ENCODE results near the gene KRTAP9-1. TPM values are rescaled to one million over a fixed set of nuclear protein-coding genes. Genes with fewer than 3 reads are reported as not detected.

KRTAP9-1 gene
- total RNA-seq, 4 donors from 2014 or later: 0.91 TPM; not detected in 3

- intact Hi-C loops (cut with DNase I; ENCODE audit: low total_unique reads): no loop called here
- TF ChIP-seq CTCF (IDR thresholded peaks at IDR 0.05) (no peak), POLR2A (IDR thresholded peaks at IDR 0.05) (no peak)
- WGBS, 2 donors: 76 to 80% methylated on average over 7 of the region's 7 CpGs
- DNase-seq (ENCODE audit: low spot score in 2 of 2): no peak
- H3K4me3 ChIP-seq (ENCODE audit: low read depth, poor library complexity, severe bottlenecking): no peak overlapping the region
These were observed 25.9 kb upstream of the KRTAP9-1 start for GRCh38 chr17:41163828-41164227.

- intact Hi-C loops (cut with DNase I; ENCODE audit: low total_unique reads): no loop called here
- DNase-seq (ENCODE audit: low spot score in 2 of 2): no peak
- 82 to 89% methylated on average over 7 of the region's 7 CpGs for WGBS, 2 donors
- TF ChIP-seq CTCF (IDR thresholded peaks at IDR 0.05): no peak
- no peak for TF ChIP-seq POLR2A (IDR thresholded peaks at IDR 0.05)
- no peak overlapping the region for H3K4me3 ChIP-seq (ENCODE audit: low read depth, poor library complexity, severe bottlenecking)
These were observed 22.1 kb upstream of the KRTAP9-1 start for GRCh38 chr17:41167561-41167960.

GRCh38 chr17:41168121-41168520 is 21.6 kb upstream of the KRTAP9-1 start, which contains the start of gene KRTAP4-3:
Gene KRTAP4-3 (minus strand): TSS chr17:41168221. CDS start chr17:41168172, 49 bp downstream.
- WGBS, 2 donors: 63% methylated on average over 1 of the region's 1 CpG
- no peak for DNase-seq (ENCODE audit: low spot score in 2 of 2)
- H3K4me3 ChIP-seq (ENCODE audit: low read depth, poor library complexity, severe bottlenecking): no peak within 1 kb of the TSS
- intact Hi-C loops (cut with DNase I; ENCODE audit: low total_unique reads): no loop called here
- TF ChIP-seq CTCF (IDR thresholded peaks at IDR 0.05) (no peak), POLR2A (IDR thresholded peaks at IDR 0.05) (no peak)

GRCh38 chr17:41171886-41172285 is 17.8 kb upstream of the KRTAP9-1 start:
- TF ChIP-seq CTCF (IDR thresholded peaks at IDR 0.05) (no peak), POLR2A (IDR thresholded peaks at IDR 0.05) (no peak)
- H3K4me3 ChIP-seq (ENCODE audit: low read depth, poor library complexity, severe bottlenecking): no peak overlapping the region
- WGBS, 2 donors: 72 to 78% methylated on average over 2 of the region's 2 CpGs

GRCh38 chr17:41176744-41177387 is 12.8 kb upstream of the KRTAP9-1 start:
- WGBS, 2 donors: 60 to 74% methylated on average over 3 of the region's 3 CpGs
- no peak overlapping the region for H3K4me3 ChIP-seq (ENCODE audit: low read depth, poor library complexity, severe bottlenecking)
- TF ChIP-seq CTCF (IDR thresholded peaks at IDR 0.05) (no peak), POLR2A (IDR thresholded peaks at IDR 0.05) (no peak)
- no peak for DNase-seq (ENCODE audit: low spot score in 2 of 2)
- intact Hi-C loops (cut with DNase I; ENCODE audit: low total_unique reads): no loop called here

More at GRCh38 chr17:41171886-41172285, 17.8 kb upstream of the KRTAP9-1 start:
- intact Hi-C loops (cut with DNase I; ENCODE audit: low total_unique reads): no loop called here
- no peak for DNase-seq (ENCODE audit: low spot score in 2 of 2)
